ENCODE data around the gene WDR70. TPM values are rescaled to one million over a fixed set of nuclear protein-coding genes. Genes with fewer than 3 reads are reported as not detected.
"Not testable (repeated sequence)": the region's sequence is repeated elsewhere in the genome, so short reads cannot be mapped to it uniquely, and the experiment has no call there.

The WDR70 gene
- total RNA-seq, 6 experiments from 2014 or later = 8.8 to 13.4 (median 11.3) TPM

DNA sequence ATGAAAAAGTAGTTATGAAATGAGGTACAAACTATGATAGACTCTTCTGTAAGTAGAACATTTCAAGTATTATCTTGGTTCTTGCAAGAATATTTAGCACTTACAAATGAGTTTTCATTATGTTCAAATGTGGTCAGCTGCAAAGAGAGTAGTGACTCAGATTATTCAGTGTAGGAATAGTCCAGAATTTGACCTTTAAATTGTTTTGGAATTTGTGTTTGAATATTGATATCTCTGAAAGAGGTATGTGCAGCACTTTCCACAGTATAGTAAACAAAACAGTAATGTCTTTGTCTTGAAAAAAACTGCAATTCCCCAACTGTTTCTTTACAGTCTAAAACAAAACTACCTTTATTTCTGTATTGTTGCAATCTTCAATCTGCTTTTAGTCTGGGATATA lies 56.1 kb downstream of the WDR70 start:
- no peaks in the 10 kb centered on the region for H3K4me1 ChIP-seq
- no peak overlapping the region for H3K27ac ChIP-seq
- H3K36me3 ChIP-seq = no peaks in the 10 kb centered on the region
- no peaks in the 10 kb centered on the region for H3K27me3 ChIP-seq
- no peak for DNase-seq
- intact Hi-C loops (cut with DNase I) = no loop called here
- no peak overlapping the region for H3K4me3 ChIP-seq
- H3K9me3 ChIP-seq = no peaks in the 10 kb centered on the region
- ATAC-seq = no peak
- TF ChIP-seq POLR2A (IDR thresholded peaks at IDR 0.05) = no peak
- TF ChIP-seq, protein P1, sequence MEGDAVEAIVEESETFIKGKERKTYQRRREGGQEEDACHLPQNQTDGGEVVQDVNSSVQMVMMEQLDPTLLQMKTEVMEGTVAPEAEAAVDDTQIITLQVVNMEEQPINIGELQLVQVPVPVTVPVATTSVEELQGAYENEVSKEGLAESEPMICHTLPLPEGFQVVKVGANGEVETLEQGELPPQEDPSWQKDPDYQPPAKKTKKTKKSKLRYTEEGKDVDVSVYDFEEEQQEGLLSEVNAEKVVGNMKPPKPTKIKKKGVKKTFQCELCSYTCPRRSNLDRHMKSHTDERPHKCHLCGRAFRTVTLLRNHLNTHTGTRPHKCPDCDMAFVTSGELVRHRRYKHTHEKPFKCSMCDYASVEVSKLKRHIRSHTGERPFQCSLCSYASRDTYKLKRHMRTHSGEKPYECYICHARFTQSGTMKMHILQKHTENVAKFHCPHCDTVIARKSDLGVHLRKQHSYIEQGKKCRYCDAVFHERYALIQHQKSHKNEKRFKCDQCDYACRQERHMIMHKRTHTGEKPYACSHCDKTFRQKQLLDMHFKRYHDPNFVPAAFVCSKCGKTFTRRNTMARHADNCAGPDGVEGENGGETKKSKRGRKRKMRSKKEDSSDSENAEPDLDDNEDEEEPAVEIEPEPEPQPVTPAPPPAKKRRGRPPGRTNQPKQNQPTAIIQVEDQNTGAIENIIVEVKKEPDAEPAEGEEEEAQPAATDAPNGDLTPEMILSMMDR (IDR thresholded peaks at IDR 0.05) = no peak

DNA sequence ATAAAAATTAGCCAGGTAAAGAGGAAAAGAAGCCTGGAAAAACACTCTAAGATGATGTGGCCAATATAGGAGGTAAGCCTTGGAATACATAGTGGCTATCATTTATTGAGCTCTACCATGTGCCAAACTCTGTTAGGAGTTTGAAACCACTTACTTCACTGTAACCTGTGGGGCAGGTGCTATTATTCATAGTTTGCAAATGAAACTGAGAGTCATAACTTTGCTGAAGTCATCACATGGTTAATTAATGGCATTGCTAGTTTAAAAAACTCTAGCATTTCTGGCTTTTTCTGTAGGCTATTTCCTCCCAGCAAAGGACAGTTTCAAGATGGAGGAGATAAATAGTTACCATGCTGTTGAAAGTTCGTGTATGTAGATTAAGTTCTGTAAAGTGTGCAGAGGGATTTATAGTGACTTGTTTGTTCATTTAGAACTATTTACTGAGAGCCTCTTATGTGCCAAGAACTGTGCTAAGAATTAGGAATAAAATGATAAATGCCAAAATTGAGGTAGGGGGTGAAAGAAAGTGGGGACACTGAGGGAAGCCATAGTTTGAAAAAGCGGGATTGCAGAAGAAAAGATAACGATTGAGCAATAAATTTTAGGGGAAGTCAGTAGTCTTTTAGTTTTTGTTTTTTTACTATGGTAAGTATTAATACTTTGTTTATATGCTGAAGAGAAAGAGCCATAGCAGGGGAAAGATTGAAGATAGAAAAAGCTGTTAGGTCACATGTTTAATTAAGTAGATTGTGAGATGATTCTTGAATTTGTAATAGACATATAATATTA lies 57.2 kb downstream of the WDR70 start:
- Histone ChIP-seq H3K9me3 (no peaks in the 10 kb centered on the region), H3K27me3 (no peaks in the 10 kb centered on the region), H3K4me3 (no peak overlapping the region), H3K36me3 (no peaks in the 10 kb centered on the region), H3K4me1 (no peaks in the 10 kb centered on the region), H3K27ac (no peak overlapping the region)
- no peak for TF ChIP-seq POLR2A (IDR thresholded peaks at IDR 0.05)
- TF ChIP-seq, protein P1 (IDR thresholded peaks at IDR 0.05) = no peak
- intact Hi-C loops (cut with DNase I) = no loop called here
- ATAC-seq (no peak), DNase-seq (no peak)
- WGBS (ENCODE audit: insufficient coverage, low coverage, low lambda C conversion rate, missing lambda C conversion rate) = 81% methylated on average over 3 of the region's 3 CpGs

DNA sequence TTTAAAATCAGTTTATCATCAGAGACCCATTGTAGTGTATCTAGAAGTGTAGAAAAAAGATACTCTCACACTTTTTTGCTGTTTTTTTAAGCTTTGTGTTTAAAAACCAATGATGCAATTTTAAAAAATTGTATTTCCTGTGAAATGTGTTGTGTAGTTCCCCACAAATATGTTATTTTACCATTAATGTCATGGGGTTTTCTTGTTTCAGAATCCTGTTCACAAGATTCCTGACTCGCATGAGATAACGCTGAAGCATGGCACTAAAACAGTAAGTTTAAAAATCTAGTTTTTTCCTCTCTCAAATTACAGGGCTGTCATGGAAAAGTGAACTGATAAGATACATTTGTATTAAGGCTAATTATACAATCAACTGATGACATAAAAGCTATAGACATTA lies 58.6 kb downstream of the WDR70 start:
- ATAC-seq (no peak), DNase-seq (no peak)
- Histone ChIP-seq H3K4me1 (no peaks in the 10 kb centered on the region), H3K9me3 (no peaks in the 10 kb centered on the region), H3K27me3 (no peaks in the 10 kb centered on the region), H3K27ac (no peak overlapping the region), H3K4me3 (no peak overlapping the region), H3K36me3 (no peaks in the 10 kb centered on the region)
- WGBS (ENCODE audit: insufficient coverage, low coverage, low lambda C conversion rate, missing lambda C conversion rate) = 83% methylated on average over 2 of the region's 2 CpGs
- intact Hi-C loops (cut with DNase I) = no loop called here
- TF ChIP-seq, protein P1 (IDR thresholded peaks at IDR 0.05) = no peak
- TF ChIP-seq POLR2A (IDR thresholded peaks at IDR 0.05) = no peak

DNA sequence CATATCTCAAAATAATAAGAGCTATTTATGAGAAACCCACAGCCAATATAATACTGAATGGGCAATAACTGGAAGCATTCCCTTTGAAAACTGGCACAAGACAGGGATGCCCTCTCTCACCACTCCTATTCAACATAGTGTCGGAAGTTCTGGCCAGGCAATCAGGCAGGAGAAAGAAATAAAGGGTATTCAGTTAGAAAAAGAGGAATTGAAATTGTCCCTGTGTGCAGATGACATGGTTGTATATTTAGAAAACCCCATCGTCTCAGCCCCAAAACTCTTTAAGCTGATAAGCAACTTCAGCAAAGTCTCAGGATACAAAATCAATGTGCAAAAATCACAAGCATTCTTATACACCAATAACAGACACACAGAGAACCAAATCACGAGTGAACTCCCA lies 66.7 kb downstream of the WDR70 start:
- DNase-seq; H3K4me3 ChIP-seq; intact Hi-C loops (cut with DNase I); H3K27me3 ChIP-seq; H3K27ac ChIP-seq; ATAC-seq; H3K9me3 ChIP-seq; H3K4me1 ChIP-seq; H3K36me3 ChIP-seq: not testable (repeated sequence)
- WGBS (ENCODE audit: insufficient coverage, low coverage, low lambda C conversion rate, missing lambda C conversion rate) = 81% methylated on average over 2 of the region's 3 CpGs

DNA sequence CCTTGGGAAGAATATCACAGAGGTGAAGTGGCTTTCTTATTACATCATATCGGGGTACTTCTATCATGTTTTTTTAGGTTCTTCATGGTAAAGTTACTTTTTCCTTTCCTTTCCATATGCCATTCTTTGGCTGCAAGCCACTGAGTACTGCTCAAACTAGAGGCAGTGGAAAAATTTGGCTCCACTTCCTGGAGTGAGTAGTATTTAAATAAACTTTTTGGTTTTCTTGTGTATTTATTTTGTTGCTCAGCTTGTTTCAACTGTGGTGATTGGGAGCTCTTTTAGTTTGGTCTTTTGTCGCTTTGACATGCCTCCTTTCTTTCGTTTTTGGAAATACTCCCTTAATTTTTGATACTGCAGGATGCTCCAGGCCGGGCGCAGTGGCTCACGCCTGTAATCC lies 69.8 kb downstream of the WDR70 start:
- H3K9me3 ChIP-seq = no peaks in the 10 kb centered on the region
- TF ChIP-seq POLR2A (IDR thresholded peaks at IDR 0.05) = no peak
- TF ChIP-seq, protein P1 (IDR thresholded peaks at IDR 0.05) = no peak
- ATAC-seq = no peak
- no peak for DNase-seq
- peaks cover 0 to under 1% (median 0%) of the 10 kb centered on the region in 4 donors for H3K36me3 ChIP-seq
- 100% methylated on average over 6 of the region's 6 CpGs for WGBS (ENCODE audit: insufficient coverage, low coverage, low lambda C conversion rate, missing lambda C conversion rate)
- H3K27ac ChIP-seq = no peak overlapping the region
- H3K27me3 ChIP-seq = no peaks in the 10 kb centered on the region
- H3K4me1 ChIP-seq = no peaks in the 10 kb centered on the region
- intact Hi-C loops (cut with DNase I) = no loop called here
- H3K4me3 ChIP-seq = no peak overlapping the region

DNA sequence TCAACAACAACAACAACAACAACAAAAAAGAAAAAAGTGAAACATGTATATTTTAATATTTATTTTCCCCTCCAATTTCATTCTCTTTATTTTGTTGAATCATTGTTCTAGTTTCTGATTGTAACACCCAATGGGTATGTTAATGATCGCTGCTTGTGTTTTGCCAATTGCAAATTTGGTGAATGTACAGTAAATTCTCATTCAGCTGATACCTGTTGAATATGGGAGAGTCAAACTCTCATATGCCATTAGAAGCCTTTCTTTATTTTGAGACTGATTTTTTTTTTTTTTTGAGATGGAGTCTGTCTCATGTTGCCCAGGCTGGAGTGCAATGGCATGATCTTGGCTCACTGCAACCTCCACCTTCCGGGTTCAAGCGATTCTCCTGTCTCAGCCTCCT lies 72.9 kb downstream of the WDR70 start:
- ATAC-seq; intact Hi-C loops (cut with DNase I); DNase-seq; H3K27me3 ChIP-seq; H3K27ac ChIP-seq; H3K9me3 ChIP-seq; H3K36me3 ChIP-seq; H3K4me1 ChIP-seq; H3K4me3 ChIP-seq: not testable (repeated sequence)
- WGBS (ENCODE audit: insufficient coverage, low coverage, low lambda C conversion rate, missing lambda C conversion rate) = 96% methylated on average over 3 of the region's 3 CpGs

DNA sequence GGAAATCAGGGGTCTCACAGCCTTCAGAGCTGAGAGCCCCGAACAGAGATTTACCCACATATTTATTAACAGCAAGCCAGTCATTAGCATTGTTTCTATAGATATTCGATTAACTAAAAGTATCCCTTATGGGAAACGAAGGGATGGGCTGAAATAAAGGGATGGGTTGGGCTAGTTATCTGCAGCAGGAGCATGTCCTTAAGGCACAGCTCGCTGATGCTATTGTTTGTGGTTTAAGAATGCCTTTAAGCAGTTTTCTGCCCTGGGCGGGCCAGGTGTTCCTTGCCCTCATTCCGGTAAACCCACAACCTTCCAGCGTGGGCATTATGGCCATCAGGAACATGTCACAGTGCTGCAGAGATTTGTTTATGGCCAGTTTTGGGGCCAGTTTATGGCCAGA lies 74.1 kb downstream of the WDR70 start:
- 90% methylated on average over 4 of the region's 7 CpGs for WGBS (ENCODE audit: insufficient coverage, low coverage, low lambda C conversion rate, missing lambda C conversion rate)
- H3K4me3 ChIP-seq; H3K4me1 ChIP-seq; H3K36me3 ChIP-seq; ATAC-seq; H3K27ac ChIP-seq; DNase-seq; H3K27me3 ChIP-seq; intact Hi-C loops (cut with DNase I); H3K9me3 ChIP-seq: not testable (repeated sequence)
